Karpas-422 (cell line): Measurements from ENCODE around the gene HAP1. TPM values are rescaled to one million over a fixed set of nuclear protein-coding genes. Genes with fewer than 3 reads are reported as not detected.
"Not testable (repeated sequence)": the region's sequence is repeated elsewhere in the genome, so short reads cannot be mapped to it uniquely, and the experiment has no call there.

Experiments used
- DNase-seq: peaks from one replicate; pipeline ENCODE4 v3.0.0-alpha.2; 2015
- H2AFZ ChIP-seq: fragments of 200-600 bp; sonication (generic); 2 replicates; pipeline ENCODE4 v1.6.1; 2014; ENCODE audit warnings: antibody characterized with exemption, low read length, mixed read lengths
- H3K27ac ChIP-seq: fragments of 200-600 bp; sonication (generic); 2 replicates; pipeline ENCODE4 v1.5.1; 2014; ENCODE audit warnings: mild to moderate bottlenecking, low read length, moderate library complexity
- H3K27me3 ChIP-seq: fragments of 200-600 bp; sonication (generic); 2 replicates; pipeline ENCODE4 v1.6.1; 2014; ENCODE audit warnings: low read length, mixed read lengths
- H3K36me3 ChIP-seq: fragments of 200-600 bp; sonication (generic); 2 replicates; pipeline ENCODE4 v1.6.1; 2014; ENCODE audit warnings: low read length, mixed read lengths; ENCODE audit not compliant: insufficient read depth
- H3K4me1 ChIP-seq: fragments of 200-600 bp; sonication (generic); 2 replicates; pipeline ENCODE4 v1.6.1; 2014; ENCODE audit warnings: mild to moderate bottlenecking, low read length, mixed read lengths
- H3K4me2 ChIP-seq: fragments of 200-600 bp; sonication (generic); 2 replicates; pipeline ENCODE4 v1.6.1; 2014; ENCODE audit warnings: low read length, low read depth, mild to moderate bottlenecking; ENCODE audit not compliant: poor library complexity, severe bottlenecking
- H3K4me3 ChIP-seq: fragments of 200-600 bp; sonication (generic); 2 replicates; pipeline ENCODE4 v1.5.1; 2014; ENCODE audit warnings: mild to moderate bottlenecking, antibody characterized with exemption, low read length, mixed read lengths
- H3K79me2 ChIP-seq: fragments of 200-600 bp; sonication (generic); 2 replicates; pipeline ENCODE4 v1.6.1; 2014; ENCODE audit warnings: mild to moderate bottlenecking, low read length, mixed read lengths
- H3K9ac ChIP-seq: fragments of 200-600 bp; sonication (generic); 2 replicates; pipeline ENCODE4 v1.6.0; 2014; ENCODE audit warnings: low read length
- H3K9me2 ChIP-seq: fragments of 200-600 bp; sonication (generic), shearing (Covaris generic); replicated peaks from 2 replicates; pipeline ENCODE4 v1.6.0; 2014; ENCODE audit warnings: mild to moderate bottlenecking, low read length, moderate library complexity; ENCODE audit not compliant: insufficient read depth
- H3K9me3 ChIP-seq: fragments of 300-700, 200-600 bp; sonication (generic); 2 replicates; pipeline ENCODE4 v1.6.1; 2014; ENCODE audit warnings: low read length, mixed read lengths
- H4K20me1 ChIP-seq: fragments of 200-600 bp; sonication (generic); 2 replicates; pipeline ENCODE4 v1.6.1; 2014; ENCODE audit warnings: mild to moderate bottlenecking, antibody characterized with exemption, low read length, low read depth; ENCODE audit not compliant: insufficient read depth
- small RNA-seq: library from RNA; depleted of rRNA; stranded (forward); fragments of <200 nt; gene quantifications from one replicate; pipeline ENCODE3, GENCODE V24; 2014
- total RNA-seq: library from RNA; depleted of rRNA; stranded (reverse); fragments of >200 nt; shearing (Covaris generic); gene quantifications from 2 replicates; pipeline ENCODE4 v1.2.3, GENCODE V29; 2014; ENCODE audit warnings: low replicate concordance; rRNA removed

HAP1 gene
- total RNA-seq, 1 experiment from 2014 or later, result 0.48 TPM

GRCh38 chr17:41679740-41680425 lies 54.6 kb downstream of the HAP1 start:
- Histone ChIP-seq H3K4me2 (no peak overlapping the region), H3K79me2 (no peaks in the 10 kb centered on the region), H3K9me2 (no peaks in the 10 kb centered on the region), H3K36me3 (no peaks in the 10 kb centered on the region), H3K27me3 (no peaks in the 10 kb centered on the region), H3K4me1 (peaks cover 10% of the 10 kb centered on the region), H3K9ac (no peak overlapping the region), H3K4me3 (no peak overlapping the region), H3K27ac (no peak overlapping the region), H4K20me1 (no peaks in the 10 kb centered on the region), H2AFZ (no peak overlapping the region), H3K9me3 (no peaks in the 10 kb centered on the region)
- DNase-seq, result no peak

- Histone ChIP-seq H3K4me1 (peaks cover 10% of the 10 kb centered on the region), H3K79me2 (no peaks in the 10 kb centered on the region), H4K20me1 (no peaks in the 10 kb centered on the region), H3K9me3 (no peaks in the 10 kb centered on the region), H3K36me3 (no peaks in the 10 kb centered on the region), H3K4me2 (peak overlapping the region; percentile 43), H3K27me3 (no peaks in the 10 kb centered on the region), H3K27ac (no peak overlapping the region), H3K4me3 (peak overlapping the region; percentile 42; the same call in 1 of the 2 replicates), H2AFZ (peak overlapping the region; percentile 44; the same call in 1 of the 2 replicates), H3K9ac (peak overlapping the region; percentile 23), H3K9me2 (no peaks in the 10 kb centered on the region)
- DNase-seq, result peak; percentile 61
Measured at GRCh38 chr17:41678907-41679739, 55.3 kb downstream of the HAP1 start.

GRCh38 chr17:41678411-41678906 lies 56.0 kb downstream of the HAP1 start:
- peaks cover 10% of the 10 kb centered on the region for H3K4me1 ChIP-seq

GRCh38 chr17:41676058-41676419 lies 58.4 kb downstream of the HAP1 start:
- Histone ChIP-seq H3K27me3 (no peaks in the 10 kb centered on the region), H2AFZ (no peak overlapping the region), H3K9me3 (no peaks in the 10 kb centered on the region), H3K4me3 (no peak overlapping the region), H3K9me2 (no peaks in the 10 kb centered on the region), H3K9ac (no peak overlapping the region), H3K79me2 (no peaks in the 10 kb centered on the region), H3K4me1 (peaks cover 10% of the 10 kb centered on the region), H3K4me2 (no peak overlapping the region), H3K36me3 (no peaks in the 10 kb centered on the region), H4K20me1 (no peaks in the 10 kb centered on the region), H3K27ac (no peak overlapping the region)
- DNase-seq, result no peak

More at GRCh38 chr17:41678411-41678906, 56.0 kb downstream of the HAP1 start:
- H3K27me3 ChIP-seq, result no peaks in the 10 kb centered on the region
- H3K9me2 ChIP-seq, result no peaks in the 10 kb centered on the region
- peak overlapping the region; percentile 43 for H3K4me2 ChIP-seq
- no peak for DNase-seq
- H4K20me1 ChIP-seq, result no peaks in the 10 kb centered on the region
- no peaks in the 10 kb centered on the region for H3K9me3 ChIP-seq
- peak overlapping the region; percentile 23; the same call in 1 of the 2 replicates for H3K9ac ChIP-seq
- peak overlapping the region; percentile 42; the same call in 1 of the 2 replicates for H3K4me3 ChIP-seq
- H3K27ac ChIP-seq, result no peak overlapping the region
- H2AFZ ChIP-seq, result peak overlapping the region; percentile 44; the same call in 1 of the 2 replicates
- no peaks in the 10 kb centered on the region for H3K79me2 ChIP-seq
- H3K36me3 ChIP-seq, result no peaks in the 10 kb centered on the region

GRCh38 chr17:41675157-41676057 lies 59.0 kb downstream of the HAP1 start:
- not testable (repeated sequence) for H3K4me2 ChIP-seq, H3K4me1 ChIP-seq, H3K36me3 ChIP-seq, H3K9me3 ChIP-seq, H3K9ac ChIP-seq, H3K27ac ChIP-seq, H3K79me2 ChIP-seq, H3K27me3 ChIP-seq, DNase-seq, H3K4me3 ChIP-seq, H2AFZ ChIP-seq, H4K20me1 ChIP-seq, H3K9me2 ChIP-seq

Small RNAs within 50 kb of the gene (small RNA-seq; reads per million reads assigned to genes)
- gene RN7SL399P (not detected), gene RNA5SP442 (0.47 reads per million, percentile 8 among the genes with 10 or more reads in this experiment)

Other genes with a start within 250 kb of the HAP1 start
- not detected in 2 replicates for gene KRT36, start 244.7 kb downstream of the HAP1 start, total RNA-seq
- not detected in 2 replicates for gene KRT13, start 229.0 kb downstream of the HAP1 start, total RNA-seq
- gene KRT15, start 215.8 kb downstream of the HAP1 start, total RNA-seq, result not detected in 2 replicates
- gene KRT19, start 206.3 kb downstream of the HAP1 start, total RNA-seq, result not detected in 2 replicates
- not detected in 2 replicates for gene KRT9, start 162.6 kb downstream of the HAP1 start, total RNA-seq
- not detected in 2 replicates for gene KRT14, start 147.7 kb downstream of the HAP1 start, total RNA-seq
- not detected in 2 replicates for gene KRT16, start 121.9 kb downstream of the HAP1 start, total RNA-seq
- gene KRT17, start 110.1 kb downstream of the HAP1 start, total RNA-seq, result not detected in 2 replicates
- 101 and 172 TPM in 2 replicates for gene EIF1, start 45.8 kb downstream of the HAP1 start, total RNA-seq
- gene GAST, start 22.3 kb downstream of the HAP1 start, total RNA-seq, result not detected in 2 replicates
- gene JUP, start 52.1 kb upstream of the HAP1 start, total RNA-seq, result 102 and 133 TPM in 2 replicates
- gene P3H4, start 77.3 kb upstream of the HAP1 start, total RNA-seq, result 0.61 TPM in 1 of 2 replicates, not detected in the other
- gene FKBP10, start 78.4 kb upstream of the HAP1 start, total RNA-seq, result 0.54 and 1.9 TPM in 2 replicates
- 10.5 and 17.8 TPM in 2 replicates for gene NT5C3B, start 101.6 kb upstream of the HAP1 start, total RNA-seq
- 0.29 TPM in 1 of 2 replicates, not detected in the other for gene KLHL10, start 103.2 kb upstream of the HAP1 start, total RNA-seq
- gene KLHL11, start 130.8 kb upstream of the HAP1 start, total RNA-seq, result 14.3 and 19.0 TPM in 2 replicates
- 173 and 212 TPM in 2 replicates for gene ACLY, start 184.3 kb upstream of the HAP1 start, total RNA-seq
- 0.67 and 1.0 TPM in 2 replicates for gene ODAD4, start 196.0 kb upstream of the HAP1 start, total RNA-seq
- 41.3 and 79.1 TPM in 2 replicates for gene CNP, start 232.2 kb upstream of the HAP1 start, total RNA-seq